Stromal cell of bone marrow (primary cell): ENCODE measurements around the gene SEMA4B.
"Not testable (repeated sequence)": the region's sequence is repeated elsewhere in the genome, so short reads cannot be mapped to it uniquely, and the experiment has no call there.

Source experiments
- DNase-seq: peaks from one replicate; pipeline ENCODE4 v3.0.0-alpha.2; 2012; ENCODE audit warnings: low read depth

SEMA4B gene

DNA sequence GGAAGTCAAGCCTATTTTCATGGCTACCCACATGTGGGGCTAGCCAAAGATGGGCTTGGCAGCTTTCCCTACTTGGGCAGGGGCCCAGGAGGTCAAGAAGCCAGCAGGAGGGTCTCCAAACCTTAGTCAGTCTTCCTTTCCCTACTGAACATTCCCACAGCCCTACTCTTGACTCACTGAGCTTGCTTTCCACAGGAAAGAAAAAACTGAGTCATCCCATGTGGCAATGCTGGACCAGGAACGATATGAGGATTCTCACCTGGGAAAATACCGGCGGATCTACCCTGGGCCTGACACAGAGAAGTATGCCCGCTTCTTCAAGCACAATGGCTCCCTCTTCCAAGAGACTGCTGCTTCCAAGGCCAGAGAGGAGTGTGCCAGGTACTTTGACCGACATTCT lies 60.7 kb downstream of the SEMA4B start:
- peak; percentile 26 for DNase-seq

DNA sequence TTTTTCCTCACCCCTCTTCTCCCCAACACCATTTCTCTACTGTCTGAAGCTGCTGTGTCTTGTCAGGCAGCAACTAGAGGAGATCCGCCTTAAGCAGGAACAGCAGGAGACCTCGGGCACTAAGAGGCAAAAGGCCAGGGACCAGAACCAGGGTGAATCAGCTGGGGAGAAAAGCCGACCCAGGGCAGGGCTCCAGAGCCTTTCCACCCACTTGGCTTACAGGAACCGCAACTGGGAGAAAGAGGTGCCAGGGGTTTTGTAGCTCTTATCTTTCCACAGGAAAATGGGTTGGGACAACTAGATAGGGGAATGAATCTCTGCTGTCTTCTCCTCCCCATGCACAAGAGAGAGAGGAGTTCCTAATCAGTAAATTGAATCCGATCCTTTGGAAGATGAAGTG lies 61.3 kb downstream of the SEMA4B start:
- DNase-seq, result no peak

DNA sequence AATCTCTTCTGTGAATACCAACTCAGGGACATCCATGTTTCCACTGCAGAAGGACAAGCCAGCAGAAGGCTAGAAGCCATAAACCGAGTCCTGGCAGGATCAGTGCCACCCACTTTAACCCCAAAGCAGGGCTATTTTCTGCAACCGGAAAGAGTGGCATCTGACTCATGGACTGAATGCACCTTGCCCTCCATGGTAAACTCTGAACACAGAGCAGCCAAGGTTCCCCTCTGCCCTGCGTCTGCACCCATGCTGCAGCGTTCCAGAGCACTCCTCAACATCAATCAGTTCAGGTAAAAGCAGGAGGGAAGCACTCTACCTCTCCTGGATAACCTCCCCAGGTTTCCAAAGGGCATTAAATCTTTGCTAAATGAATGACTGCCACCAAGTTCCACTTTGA lies 63.5 kb downstream of the SEMA4B start:
- DNase-seq, result no peak

DNA sequence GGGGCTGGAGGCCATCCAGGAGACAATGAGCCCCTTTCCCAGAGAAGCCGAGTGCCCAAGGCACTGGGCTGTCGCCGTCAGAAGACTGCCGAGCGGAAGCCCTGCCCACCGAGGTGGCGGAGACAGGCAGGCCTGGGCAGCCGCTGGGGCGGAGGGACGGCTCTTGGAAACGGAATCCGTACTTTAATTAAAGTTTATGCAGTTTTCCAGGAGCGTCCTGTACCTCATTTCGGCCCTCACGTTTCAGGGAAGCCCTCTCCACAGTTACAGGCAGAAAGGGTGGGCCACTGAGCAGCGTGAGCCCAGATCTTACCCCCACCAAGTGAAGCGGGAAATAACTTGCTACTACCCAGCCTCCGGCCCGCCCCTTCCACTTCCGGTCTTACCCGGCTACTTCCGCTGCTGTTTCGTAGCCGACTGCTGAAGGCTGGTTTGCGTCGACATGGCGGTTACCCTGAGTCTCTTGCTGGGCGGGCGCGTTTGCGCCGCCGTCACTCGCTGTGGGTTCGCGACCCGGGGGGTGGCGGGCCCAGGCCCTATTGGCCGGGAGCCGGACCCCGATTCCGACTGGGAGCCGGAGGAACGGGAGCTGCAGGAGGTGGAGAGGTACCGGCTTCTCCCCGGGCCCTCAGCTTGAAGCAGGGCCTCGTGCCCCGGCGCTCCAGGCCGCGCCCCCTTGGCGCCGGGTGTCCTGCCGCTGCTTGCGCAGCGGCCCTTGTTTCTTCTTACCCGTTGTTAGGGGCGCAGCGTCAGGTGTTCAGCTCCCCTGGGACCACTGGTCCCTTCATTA lies 64.3 kb downstream of the SEMA4B start, which contains the start of gene NGRN:
NGRN (plus strand) TSS at position 402 of the 790 bp plus-strand sequence; CDS start at position 443, 41 bp downstream.
- DNase-seq, result peak; percentile 83

DNA sequence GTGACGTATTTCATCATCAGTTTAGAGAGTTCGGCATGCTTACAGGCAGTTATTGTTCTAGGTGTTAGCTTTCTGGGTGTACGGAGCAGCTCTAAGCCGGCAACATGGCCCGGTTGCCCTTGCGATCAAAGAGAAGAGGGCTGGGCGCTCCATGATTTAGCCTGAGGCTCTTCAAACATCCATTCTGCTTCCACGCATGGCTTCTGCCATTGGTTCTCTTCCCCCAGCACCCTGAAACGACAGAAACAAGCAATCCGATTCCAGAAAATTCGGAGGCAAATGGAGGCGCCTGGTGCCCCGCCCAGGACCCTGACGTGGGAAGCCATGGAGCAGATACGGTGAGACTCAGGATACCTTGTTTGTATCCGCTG lies 64.9 kb downstream of the SEMA4B start:
- no peak for DNase-seq

DNA sequence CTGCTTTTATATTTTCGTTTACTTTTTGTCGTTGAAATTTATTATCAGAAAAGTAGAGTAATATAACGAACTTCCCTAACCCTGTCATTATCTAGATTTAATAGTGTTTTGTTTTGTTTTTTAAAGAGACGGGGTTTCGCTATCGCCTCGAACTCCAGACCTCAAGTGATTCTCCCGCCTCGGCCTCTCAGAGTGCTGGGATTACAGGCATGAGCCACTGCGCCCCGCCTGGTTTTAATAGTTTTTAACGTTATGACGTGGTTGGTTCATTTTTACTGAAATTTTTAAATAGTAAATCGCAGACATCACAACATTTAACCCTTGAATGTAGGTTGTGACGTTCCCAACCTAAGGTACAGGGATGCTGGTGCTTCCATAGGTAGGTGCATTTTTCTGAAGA lies 65.4 kb downstream of the SEMA4B start:
- DNase-seq, result peak; percentile 14

DNA sequence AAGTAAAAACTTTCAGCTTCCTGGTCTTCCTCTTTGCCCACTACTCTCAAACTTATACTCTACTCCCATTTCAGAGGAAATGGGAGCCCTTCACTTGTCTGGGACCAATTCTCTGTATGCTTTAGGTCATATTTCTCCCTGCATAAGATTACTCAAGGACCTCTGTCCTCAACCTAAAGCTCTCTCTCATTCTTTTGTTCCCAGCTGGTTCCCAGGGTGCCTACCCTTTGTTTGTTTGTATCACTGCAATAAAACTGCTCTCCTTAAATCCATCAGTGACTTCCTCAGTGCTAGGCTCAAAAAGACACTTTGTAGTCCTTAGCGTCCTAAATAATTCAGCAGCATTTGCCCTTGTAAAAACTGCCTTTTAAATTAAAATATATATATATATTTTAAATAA lies 67.3 kb downstream of the SEMA4B start:
- no peak for DNase-seq

DNA sequence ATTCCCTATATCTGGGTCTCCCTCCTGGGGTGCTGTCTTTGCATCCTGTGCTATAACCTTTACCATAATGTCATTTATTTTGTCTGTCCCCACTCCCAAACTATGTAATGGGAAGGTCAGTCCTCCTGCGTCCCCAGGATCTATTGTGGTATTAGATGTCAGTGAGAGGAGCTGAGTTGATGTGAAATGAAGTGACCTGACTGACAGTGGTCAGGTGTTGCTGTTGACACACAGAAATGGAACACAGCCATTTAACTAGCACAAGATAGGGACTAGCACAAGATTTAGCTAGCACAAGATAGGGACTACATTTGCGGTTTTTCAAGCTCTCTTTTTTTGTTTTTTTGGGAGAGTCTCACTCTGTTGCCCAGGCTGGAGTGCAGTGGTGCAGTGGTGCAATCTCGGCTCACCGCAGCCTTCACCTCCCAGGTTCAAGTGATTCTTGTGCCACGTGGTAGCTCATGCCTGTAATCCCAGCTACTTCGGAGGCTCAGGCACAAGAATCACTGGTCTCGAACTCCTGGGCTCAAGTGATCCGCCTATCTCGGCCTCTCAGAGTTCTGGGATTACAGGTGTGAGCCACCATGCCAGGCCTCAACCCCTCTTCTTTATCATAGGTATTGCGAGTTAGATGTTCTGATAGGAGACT lies 69.5 kb downstream of the SEMA4B start:
- DNase-seq, result no peak

DNA sequence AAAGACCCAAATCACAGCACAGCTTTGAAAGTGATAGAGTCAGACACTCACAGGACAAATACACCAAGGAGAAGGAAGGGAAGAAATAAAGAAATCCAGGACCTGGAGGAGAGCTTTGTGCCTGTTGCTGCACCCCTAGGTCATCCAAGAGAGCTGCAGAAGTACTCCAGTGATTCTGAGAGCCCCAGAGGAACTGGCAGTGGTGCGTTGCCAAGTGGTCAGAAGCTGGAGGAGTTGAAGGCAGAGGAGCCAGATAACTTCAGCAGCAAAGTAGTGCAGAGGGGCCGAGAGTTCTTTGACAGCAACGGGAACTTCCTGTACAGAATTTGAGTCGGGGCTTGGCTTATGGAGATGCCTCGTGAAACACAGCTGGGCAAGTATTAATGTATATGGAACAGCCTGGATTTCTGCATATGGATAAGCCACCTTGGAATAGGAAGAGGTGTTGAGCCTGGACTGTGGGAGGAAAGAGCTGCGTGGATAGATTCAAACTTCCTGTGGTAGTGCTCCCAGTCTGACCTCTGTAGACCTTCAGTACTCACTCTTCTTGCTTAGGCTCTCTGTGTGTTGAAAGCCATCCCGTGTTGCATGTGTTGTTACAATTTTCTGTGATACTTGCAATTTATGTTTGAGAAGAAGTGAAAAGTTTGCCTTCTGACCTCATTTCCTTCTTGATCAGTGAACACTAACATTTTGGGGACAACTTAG lies 70.5 kb downstream of the SEMA4B start:
- no peak for DNase-seq

DNA sequence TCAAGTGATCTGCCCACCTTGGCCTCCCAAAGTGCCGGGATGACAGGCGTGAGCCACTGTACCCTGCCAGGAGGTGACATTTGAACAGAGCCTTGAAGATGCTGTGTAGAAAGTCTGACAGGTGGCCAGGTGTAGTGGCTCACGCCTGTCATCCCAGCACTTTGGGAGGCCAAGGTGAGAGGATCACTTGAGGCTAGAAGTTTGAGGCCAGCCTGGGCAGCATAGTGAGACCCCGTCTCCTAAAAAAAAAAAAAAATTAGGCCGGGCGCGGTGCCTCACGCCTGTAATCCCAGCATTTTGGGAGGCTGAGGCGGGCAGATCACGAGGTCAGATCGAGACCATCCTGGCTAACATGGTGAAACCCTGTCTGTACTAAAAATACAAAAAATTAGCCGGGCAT lies 77.3 kb downstream of the SEMA4B start:
- DNase-seq, result not testable (repeated sequence)
